NCI-H1092 (cell line): ENCODE results near the gene ZNF343.
"Not testable (repeated sequence)": the region's sequence is repeated elsewhere in the genome, so short reads cannot be mapped to it uniquely, and the experiment has no call there.

ENCODE experiments used
- DNase-seq: peaks from one replicate; lab custom pipeline; 2025; lab: John Stamatoyannopoulos, UW

The ZNF343 gene

GRCh38 chr20:2521369-2522305 is 12.9 kb upstream of the ZNF343 start:
- peak; percentile 8 for DNase-seq

GRCh38 chr20:2520617-2521016 is 11.9 kb upstream of the ZNF343 start:
- no peak for DNase-seq

DNA sequence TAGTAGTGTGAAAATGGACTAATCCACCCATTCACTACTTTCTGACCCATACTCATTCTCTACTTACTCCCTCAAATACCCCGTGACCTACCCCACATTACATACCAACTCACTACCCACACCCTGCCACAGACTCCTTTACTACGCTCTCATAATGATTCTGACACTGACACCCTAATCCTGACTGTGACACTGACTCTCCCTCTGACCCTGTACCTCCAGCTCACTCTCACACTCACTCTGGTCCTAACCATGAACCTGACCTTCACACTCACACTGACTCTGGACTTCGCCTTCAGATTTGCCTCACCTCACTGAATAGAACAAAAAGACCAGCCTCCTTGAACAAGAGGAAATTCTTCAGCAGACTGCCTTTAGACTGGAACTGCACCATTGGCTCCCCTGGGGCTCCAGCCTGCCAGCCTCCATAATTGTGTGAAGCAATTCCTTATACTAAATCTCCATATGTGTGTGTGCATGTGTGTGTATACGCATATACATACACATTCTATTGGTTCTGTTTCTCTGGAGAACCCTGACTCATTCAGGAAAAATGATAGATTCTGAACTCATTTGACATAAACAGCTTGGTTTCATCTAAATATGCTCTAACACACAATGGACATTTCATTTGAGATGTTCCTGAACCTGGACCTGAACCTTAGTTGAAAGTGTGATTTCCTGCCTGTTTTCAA is 10.5 kb upstream of the ZNF343 start:
- DNase-seq, result no peak

DNA sequence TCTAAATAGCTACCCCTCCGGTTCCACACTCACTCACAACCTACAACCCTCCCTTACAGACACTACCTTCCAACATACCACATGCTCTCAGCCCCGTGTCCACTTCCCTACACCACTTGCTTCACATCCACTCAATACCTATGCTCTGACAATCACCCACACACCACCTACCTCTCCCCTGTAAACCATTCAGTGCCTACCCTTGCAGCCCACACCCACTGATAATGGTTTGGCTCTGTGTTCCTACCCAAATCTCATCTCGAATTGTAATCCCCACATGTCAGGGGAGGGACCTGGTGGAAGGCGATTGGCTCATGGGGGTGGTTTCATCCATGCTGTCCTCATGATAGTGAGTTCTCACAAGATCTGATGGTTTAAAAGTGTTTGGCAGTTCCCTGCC is 9.8 kb upstream of the ZNF343 start:
- no peak for DNase-seq

DNA sequence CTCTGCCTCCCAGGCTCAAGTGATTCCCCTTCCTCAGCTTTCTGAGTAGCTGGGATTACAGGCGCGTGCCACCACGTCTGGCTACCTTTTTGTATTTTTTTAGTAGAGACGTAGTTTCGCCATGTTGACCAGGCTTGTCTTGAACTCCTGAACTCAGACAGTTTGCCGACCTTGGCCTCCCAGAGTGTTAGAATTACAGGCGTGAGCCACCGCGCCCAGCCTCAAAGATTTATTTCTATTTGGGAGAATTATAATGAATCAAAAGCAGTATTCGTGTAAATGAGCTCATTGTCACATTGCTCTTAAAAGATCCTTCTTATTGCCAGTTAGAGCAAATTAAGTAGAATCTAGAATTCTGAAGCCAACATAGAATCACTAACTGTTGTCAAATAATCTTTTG is 9.4 kb upstream of the ZNF343 start:
- no peak for DNase-seq

- DNase-seq, result no peak
These were observed 7.7 kb upstream of the ZNF343 start for GRCh38 chr20:2516399-2516798.

DNA sequence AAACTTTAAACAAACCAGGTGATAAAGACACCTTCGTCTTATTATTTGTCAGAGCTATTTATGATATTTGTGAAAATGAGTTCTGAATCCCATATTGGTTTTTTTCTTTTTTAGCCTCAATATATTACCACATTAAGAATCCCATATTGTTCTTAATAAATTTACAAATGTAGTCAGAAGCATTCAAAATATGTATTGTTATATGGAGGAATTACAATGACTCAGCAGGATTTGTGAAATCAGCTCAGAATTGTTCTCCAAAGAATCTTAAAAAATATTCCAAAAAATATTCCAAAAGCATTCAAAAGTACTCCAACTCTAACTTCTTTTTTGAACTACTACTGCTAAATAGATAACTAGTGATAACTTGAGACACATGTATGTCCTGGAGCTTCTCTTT is 6.5 kb upstream of the ZNF343 start:
- no peak for DNase-seq

DNA sequence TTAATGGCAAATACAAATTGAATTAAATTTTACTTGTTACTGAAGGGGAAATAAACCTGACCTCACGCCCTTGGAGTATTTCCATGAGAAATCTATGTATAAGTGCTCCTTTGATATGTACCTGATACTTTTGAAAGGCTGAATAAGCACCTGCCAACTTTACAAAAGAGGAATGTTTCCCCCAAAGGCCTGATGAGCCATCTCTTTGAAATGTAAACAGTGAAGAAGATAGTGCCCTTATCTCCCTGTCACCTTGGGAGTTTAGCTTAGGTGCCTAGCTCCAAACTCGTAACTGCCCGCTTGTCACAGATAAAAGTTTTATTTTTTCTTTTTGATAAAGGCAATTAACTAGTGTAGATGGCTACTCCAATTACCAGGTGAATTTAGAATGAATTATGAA is 1.1 kb upstream of the ZNF343 start:
- no peak for DNase-seq

DNA sequence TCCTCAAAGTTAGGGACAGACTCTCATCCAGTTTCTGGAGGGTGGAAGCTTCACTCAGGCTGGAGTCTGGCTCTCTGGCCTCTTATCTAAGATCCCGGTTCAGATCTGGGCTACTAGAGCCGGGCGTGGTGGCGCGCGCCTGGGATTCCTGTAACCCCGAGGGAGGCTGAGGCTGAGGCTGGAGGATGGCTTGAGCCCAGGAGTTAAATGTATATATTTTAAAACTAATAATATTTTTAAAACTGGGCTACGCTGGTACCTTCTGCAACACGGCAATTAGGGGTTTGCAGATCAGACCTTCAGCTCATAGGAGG is 710 bp upstream of the ZNF343 start:
- DNase-seq, result no peak

GRCh38 chr20:2507875-2508630 is 662 bp downstream of the ZNF343 start:
- no peak for DNase-seq

GRCh38 chr20:2507464-2507863 is 1.3 kb downstream of the ZNF343 start:
- DNase-seq, result no peak

DNA sequence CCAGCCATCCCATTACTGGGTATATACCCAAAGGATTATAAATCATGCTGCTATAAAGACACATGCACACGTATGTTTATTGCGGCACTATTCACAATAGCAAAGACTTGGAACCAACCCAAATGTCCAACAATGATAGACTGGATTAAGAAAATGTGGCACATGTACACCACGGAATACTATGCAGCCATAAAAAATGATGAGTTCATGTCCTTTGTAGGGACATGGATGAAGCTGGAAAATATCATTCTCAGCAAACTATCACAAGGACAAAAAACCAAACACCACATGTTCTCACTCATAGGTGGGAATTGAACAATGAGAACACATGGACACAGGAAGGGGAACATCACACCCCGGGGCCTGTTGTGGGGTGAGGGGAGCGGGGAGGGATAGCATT is 2.3 kb downstream of the ZNF343 start:
- DNase-seq, result not testable (repeated sequence)

GRCh38 chr20:2504803-2505202 is 3.9 kb downstream of the ZNF343 start:
- not testable (repeated sequence) for DNase-seq

DNA sequence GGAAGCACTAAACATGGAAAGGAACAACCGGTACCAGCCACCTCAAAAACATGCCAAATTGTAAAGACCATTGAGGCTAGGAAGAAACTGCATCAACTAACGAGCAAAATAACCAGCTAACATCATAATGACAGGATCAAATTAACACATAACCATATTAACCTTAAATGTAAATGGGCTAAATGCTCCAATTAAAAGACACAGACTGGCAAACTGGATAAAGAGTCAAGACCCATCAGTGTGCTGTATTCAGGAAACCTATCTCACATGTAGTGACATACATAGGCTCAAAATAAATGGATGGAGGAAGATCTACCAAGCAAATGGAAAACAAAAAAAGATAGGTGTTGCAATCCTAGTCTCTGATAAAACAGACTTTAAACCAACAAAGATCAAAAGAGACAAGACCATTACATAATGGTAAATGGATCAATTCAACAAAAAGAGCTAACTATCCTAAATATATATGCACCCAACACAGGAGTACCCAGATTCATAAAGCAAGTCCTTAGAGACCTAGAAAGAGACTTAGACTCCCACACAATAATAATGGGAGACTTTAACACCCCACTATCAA is 5.8 kb downstream of the ZNF343 start:
- DNase-seq, result not testable (repeated sequence)

DNA sequence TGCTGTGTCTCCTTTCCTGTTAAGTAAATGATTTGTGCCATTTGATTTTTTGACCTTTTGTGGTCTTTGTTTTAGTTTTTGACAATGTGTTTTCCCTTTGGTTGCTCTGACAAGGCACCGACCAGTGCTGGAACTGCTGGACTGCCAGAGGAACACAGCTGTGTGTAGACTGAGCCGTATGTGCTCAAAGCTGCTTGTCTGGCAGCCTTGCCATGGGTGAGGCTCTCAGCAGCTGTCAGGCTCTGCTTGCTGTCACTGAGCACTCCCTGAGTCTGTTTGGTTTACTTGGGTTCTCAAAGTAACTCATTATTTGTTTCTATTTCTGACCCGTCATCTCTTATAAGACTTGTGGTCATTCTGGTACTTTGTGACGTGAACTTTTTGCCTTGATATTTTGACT is 23.1 kb downstream of the ZNF343 start:
- no peak for DNase-seq

DNA sequence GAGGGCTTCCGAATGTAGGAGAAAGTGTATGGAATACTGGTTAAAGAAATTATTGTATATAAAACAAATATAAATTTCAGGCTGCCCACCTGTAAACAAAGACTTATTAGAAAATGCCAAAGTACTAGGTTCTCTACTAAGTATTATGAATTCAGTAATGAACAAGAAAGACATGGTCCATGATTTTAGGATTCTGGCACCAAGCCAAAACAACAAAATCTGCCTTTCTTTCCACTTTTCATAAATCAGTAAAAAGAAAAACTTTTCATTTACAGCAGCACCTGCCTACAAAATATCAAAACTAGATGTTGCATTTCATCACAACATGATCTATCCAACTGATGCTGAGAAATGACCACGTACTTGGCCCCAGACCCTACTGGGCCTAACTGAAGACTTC is 23.6 kb downstream of the ZNF343 start:
- DNase-seq, result no peak

GRCh38 chr20:2483504-2483903 is 25.2 kb downstream of the ZNF343 start:
- DNase-seq, result no peak

DNA sequence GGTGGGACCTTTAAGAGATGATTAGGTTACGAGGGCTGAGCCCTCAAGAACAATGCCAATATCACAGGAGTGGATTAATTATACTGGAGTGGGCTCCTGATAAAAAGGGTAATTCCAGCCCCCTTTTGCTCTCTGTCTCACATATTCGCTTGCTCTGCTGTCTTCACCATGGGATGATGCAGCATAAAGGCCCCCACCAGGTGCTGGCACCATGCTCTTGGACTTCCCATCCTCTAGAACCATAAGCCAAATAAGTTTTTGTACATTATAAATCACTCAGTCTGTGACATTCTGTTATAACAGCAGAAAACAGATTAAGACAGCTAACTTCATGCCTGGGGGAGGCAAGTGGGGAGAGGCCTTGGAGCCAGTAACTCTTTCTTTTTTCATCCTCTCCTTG is 28.3 kb downstream of the ZNF343 start:
- no peak for DNase-seq

DNA sequence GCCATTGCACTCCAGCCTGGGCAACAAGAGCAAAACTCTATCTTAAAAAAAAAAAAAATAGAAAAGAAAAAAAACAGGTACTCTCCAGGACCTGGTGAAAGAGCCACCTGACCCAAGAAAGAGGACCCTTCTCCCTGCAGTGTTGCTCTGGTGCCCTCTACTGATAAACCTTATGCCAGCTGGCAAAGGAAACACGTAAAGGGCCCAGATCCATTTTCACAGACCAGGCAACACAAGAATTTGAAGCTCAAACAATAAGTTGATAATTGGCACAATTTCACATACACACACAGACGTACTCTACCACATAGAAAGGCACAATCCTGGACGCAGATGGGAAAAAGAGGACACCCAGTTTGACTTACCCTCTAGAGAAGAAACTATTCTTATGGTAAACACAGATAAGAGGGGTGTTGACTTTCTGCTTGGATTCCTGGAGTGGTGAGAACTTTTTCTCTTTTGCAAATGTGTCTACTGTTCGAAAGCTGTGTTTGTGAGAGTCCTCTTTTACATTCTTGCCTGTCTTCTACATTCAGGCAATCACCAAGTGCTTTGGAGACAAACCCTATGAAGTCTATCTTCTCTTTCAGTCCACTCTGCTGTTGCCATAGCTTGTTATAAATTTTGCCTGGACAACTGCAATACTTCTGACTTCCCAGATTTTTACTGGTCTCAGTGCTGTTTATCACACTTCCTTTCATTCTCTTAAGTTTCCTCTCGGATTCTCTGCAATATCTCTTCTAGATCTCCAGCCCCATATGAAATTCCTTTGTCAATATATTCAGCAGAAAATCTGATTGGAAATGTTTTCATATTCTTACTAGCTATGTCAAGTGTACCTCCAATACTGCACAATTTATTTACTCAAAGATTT is 31.7 kb downstream of the ZNF343 start:
- DNase-seq, result no peak

GRCh38 chr20:2475850-2476741 is 32.6 kb downstream of the ZNF343 start:
- no peak for DNase-seq
